DMS53 (cell line): Measurements from ENCODE around the gene MAOB.

Experiments used
- DNase-seq: peaks from one replicate; lab custom pipeline; 2025; lab: John Stamatoyannopoulos, UW

Gene MAOB

GRCh38 chrX:43860646-43861370, 21.4 kb downstream of the MAOB start:
- peak; percentile 88 for DNase-seq

GRCh38 chrX:43853225-43853828, 28.9 kb downstream of the MAOB start:
- no peak for DNase-seq

DNA sequence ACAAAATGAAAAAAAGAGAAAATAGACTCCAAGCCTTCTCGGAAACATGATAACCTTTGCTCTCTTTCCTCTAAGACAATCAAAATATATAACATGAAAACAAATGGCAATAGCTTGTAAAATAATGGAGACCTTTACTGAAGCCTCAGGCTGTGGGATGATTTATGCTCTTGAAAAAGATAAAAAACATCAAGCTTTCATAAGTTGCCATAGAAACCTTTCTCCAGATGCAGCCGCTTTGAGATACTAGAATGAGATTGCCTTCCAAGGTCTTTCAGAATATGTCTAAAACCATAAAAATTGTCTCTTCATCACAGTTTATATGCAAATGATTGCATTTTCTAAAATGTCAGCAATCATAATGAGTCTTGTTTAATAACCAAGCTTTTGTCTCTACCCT, 31.6 kb downstream of the MAOB start:
- no peak for DNase-seq

GRCh38 chrX:43849173-43849572, 33.1 kb downstream of the MAOB start:
- DNase-seq: no peak

- no peak for DNase-seq
Measured at GRCh38 chrX:43847352-43847751, 34.9 kb downstream of the MAOB start.

- DNase-seq: no peak
Measured at GRCh38 chrX:43846558-43846957, 35.7 kb downstream of the MAOB start.

DNA sequence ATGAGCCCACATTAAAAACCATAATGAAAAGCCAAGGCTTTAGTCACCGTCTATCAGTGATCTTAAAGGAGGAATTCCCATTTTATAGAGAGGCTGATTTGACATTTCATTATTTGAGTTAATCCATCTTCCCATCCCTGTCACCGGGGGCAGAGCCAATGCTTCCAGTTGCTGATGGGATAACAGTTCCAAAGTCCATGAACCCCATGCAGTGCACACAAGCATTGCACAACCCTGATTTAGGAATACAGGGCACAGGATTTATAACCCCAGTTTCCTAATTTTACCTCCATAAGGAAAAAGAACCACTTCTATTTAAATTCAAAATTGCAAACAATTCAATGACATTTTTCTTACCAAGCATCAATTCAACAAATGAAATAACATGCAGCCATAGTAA, 36.5 kb downstream of the MAOB start:
- DNase-seq: no peak

DNA sequence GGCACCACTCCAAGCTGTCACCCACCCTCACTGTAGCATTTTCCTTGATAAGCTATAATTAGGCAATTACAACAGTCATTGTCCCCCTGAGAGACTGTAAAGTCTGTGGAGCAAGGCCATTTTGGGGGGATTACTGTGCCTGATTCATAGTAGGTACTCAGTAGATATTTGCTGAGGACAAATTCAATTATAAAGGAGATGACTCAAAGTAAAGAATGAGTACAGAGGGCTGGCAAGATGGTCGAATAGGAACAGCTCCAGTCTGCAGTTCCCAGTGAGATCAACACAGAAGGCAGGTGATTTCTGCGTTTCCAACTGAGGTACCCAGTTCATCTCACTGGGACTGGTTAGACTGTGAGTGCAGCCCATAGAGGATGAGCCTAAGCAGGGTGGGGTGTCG, 42.0 kb downstream of the MAOB start:
- DNase-seq: peak; percentile 3

DNA sequence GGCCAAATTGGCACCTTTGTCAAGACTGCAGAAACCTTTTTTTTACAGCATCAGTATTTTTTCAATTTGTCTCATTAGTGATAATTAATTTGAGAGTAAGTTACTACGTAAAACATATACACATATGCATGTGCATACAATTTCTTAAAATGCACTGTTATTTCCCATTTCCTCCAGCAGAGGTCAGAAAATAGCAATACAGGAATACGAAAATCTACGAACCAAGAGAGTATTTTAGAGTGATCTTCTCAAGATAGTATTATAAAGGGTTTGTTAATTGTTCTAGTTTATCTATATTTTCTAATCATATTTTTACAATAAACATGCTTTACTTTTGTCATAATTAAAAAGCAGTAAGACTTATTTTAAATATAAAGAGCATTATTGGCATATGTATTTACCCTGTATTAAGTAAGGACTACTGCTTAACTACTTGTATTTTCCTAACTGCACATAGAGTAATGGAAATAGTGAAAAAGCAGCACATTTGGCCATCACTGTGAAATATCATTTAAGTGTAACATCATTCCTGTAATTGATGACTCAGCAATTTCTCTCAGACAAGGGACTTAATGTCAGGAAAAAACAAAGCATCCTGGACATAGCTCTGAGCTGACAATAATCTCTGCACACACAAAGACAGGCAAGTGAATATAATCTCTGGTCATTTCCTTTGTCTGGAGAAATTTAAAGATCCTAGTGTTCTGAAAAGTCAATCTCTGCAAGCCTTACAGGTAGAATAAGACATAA, 45.6 kb downstream of the MAOB start:
- peak; percentile 58 for DNase-seq

GRCh38 chrX:43835559-43835958, 46.7 kb downstream of the MAOB start:
- no peak for DNase-seq

GRCh38 chrX:43827791-43828190, 54.5 kb downstream of the MAOB start:
- DNase-seq: no peak

GRCh38 chrX:43822014-43822413, 60.2 kb downstream of the MAOB start:
- no peak for DNase-seq

GRCh38 chrX:43817444-43817843, 64.8 kb downstream of the MAOB start:
- DNase-seq: no peak

DNA sequence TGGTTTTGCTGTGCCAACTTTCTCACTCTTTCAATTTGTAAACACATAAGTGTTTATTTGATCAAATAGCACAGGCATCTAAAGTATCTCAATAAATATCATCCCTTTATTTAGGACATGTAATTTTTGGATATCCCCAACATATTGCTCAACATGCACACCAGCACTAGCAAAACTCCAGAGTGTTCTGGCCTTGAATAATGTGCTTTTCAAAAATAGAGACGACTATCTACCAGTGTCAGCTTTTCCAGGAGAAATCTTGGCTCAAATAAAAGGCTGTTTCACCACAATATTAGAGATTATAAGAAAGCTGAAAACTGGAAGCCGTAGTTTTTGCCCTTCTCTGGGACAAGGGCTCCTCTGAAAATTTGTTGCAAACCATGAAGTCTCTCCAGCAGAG, 67.0 kb downstream of the MAOB start:
- DNase-seq: no peak

GRCh38 chrX:43813898-43814297, 68.4 kb downstream of the MAOB start:
- DNase-seq: peak; percentile 37

- DNase-seq: no peak
Measured at GRCh38 chrX:43813319-43813718, 68.9 kb downstream of the MAOB start.

DNA sequence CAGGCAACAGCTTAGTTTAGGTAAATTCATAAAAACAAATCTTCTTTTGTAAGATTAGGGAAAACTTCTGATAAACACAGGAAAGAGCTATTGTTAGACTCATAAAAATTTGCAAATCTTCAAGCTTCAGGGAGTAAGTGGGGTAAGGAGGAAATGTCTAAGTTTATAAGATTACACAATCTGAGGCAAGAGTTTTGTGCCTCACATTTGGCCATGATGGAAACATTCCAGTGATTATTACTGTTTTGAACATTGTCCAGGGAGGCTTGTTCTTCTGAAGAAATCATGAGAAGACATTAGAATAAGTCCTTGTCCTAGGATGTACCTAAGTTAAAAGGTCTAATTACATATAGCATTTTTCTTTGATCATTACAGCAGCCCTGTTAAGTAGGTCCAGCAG, 72.8 kb downstream of the MAOB start:
- DNase-seq: no peak

- DNase-seq: no peak
Measured at GRCh38 chrX:43808231-43808630, 74.0 kb downstream of the MAOB start.

DNA sequence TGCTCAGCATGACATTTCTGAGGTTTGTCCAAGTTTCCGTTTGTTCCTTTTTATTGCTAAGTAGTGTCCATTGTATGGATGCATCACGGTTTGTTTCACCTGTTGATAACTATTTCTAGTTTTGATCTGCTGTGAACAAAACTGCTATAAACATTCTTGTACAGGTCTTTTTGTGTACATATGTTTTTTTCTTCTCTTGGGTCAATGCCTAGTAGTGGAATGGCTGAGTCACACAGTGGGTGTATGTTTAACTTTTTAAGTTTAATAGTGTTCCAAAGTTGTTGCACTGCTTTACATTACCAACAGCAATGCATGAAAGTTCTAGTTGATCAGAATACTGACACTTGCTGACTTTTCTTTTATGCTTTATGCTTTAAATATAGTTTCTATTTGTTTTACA, 76.7 kb downstream of the MAOB start:
- no peak for DNase-seq

GRCh38 chrX:43804021-43804420, 78.2 kb downstream of the MAOB start:
- no peak for DNase-seq

GRCh38 chrX:43785930-43786591, 96.2 kb downstream of the MAOB start:
- DNase-seq: no peak

GRCh38 chrX:43758044-43758443, 124.2 kb downstream of the MAOB start:
- no peak for DNase-seq

DNA sequence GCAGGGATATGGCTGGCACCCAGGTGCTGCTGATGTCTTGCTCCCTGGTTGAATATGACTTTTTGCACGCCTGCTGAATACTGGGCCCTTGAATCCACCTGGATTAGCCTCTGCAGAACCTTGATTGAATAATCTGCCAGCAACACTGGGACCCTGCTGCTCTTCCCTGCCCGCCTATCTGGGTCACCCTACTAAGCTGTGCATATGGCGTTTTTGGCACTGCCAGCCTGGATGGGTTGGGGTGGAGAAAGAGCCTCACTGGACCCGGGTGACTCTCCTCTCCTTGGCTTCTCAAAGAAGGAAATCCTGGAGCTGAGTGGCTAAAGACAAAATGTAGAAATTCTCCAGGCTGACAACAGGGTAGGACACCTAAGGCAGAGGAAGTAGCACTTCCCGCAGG, 126.2 kb downstream of the MAOB start:
- DNase-seq: no peak
